HuH-7 (cell line): Measurements from ENCODE around the gene TRPM3.
"Not testable (repeated sequence)": the region's sequence is repeated elsewhere in the genome, so short reads cannot be mapped to it uniquely, and the experiment has no call there.

ENCODE experiments used
- DNase-seq: peaks from one replicate; pipeline ENCODE4 v3.0.0; 2011; ENCODE audit warnings: low spot score

The TRPM3 gene

DNA sequence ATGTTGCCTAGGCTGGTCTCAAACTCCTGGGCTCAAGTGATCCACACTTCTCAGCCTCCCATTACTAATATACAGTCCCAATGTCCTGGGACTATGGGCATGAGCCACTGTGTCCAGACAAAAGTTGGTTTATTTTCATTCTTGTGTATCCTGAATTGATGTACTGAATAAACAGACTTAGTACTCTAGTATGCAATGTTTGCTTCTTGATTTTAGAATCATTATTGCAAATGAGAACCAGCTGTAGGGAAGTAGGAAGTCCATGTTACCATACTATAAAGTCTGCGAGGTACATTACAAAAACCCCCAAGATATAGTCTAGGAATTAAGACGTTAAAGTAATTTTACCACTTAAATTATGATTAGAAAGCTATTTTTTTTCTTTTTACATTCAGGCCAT lies 372.4 kb downstream of the TRPM3 start:
- no peak for DNase-seq

DNA sequence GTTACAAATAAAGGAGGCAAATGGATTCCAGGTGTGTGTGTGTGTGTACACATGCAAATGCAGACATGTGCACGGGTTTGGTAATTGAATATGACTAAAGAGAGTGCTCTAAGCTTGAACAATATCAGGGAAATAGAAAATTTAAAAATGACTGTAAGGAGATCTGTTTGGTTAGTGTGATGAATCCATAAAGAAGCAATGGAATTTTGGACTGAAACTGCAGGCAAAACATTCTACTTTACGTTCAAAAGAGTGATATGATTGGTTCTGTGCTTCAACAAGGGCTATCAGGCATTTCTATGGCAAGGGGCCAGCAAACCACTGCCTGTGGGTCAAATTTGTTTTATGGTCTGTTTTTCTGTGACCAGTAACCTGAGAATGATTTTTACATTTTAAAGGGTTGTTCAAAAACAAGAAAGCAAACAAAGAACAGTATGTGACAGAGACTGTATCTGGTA lies 374.1 kb downstream of the TRPM3 start:
- no peak for DNase-seq

DNA sequence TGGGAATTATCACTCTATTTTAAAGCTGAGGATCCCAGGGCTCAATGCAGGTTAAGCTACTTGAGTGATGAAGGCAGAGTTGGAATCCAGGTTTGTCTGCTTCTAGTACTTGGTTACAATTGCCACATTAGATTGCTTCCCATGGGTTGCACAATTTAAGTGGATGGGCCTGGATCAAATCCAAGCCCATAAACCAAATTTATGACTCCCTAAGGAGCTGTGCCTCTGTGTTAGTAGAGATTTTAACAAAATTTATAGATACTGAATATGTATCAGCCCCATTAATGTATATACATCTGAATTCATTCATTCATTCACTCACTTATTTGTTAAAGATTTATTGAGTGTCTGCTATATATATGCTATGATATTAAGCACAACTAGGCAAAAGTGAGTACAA lies 374.7 kb downstream of the TRPM3 start:
- DNase-seq = no peak

DNA sequence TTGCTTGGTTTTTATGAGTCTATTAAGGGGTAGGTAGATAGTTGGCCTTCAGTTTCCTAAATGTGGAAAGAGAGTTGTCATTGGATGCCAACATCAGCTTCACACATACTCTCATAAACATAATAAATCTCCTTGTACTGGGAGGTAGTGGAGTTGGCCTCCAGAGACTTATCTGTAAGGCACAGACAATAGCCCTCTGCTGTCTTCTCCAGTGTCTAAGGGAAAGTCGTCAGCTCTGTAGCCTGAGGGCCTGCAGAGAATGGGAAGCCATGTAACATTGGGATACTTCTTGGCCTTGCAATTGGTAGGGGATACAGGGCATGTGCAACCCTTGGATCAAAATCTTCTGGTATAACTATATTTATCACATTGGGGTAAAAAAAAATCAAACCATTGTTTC lies 375.1 kb downstream of the TRPM3 start:
- no peak for DNase-seq

DNA sequence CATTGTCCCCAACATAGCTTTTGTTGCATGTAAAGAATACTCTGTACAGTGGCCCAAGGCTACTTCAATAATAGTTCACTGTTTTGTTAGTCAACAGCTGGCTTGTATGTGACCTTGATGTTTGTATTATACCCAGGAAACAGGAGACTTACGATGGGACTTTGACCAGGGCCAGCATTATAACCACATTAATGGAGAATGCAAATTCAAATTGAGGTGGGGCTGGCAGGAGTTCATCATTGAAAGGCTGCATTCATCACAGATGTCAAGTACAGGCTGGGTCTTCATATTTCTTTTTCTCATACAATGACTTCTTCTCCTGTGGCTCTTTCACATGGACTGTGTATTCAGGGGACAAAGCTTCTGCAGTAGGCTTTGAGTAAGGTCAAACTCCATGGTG lies 396.6 kb downstream of the TRPM3 start:
- not testable (repeated sequence) for DNase-seq

DNA sequence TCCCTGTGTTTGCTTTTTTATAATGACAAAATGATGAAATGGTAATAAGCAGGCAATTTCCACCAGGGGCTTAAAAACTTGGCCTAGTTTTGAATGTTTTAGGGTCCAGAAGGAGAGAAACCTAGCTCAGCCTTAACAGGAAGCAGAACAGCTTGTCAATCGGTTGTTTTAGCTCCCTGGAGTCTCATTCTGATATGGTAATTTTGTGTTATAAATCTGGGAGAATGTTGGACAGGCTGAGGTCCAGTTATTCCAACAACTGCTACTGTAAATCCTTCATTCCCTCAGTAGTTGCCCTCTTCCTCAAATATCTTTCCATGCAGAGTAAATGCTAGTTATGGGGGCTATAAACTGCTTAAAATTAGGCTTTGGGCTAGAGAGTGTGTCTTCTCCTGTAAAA lies 397.4 kb downstream of the TRPM3 start:
- not testable (repeated sequence) for DNase-seq

DNA sequence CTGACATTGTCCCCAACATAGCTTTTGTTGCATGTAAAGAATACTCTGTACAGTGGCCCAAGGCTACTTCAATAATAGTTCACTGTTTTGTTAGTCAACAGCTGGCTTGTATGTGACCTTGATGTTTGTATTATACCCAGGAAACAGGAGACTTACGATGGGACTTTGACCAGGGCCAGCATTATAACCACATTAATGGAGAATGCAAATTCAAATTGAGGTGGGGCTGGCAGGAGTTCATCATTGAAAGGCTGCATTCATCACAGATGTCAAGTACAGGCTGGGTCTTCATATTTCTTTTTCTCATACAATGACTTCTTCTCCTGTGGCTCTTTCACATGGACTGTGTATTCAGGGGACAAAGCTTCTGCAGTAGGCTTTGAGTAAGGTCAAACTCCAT lies 414.6 kb downstream of the TRPM3 start:
- DNase-seq = not testable (repeated sequence)

DNA sequence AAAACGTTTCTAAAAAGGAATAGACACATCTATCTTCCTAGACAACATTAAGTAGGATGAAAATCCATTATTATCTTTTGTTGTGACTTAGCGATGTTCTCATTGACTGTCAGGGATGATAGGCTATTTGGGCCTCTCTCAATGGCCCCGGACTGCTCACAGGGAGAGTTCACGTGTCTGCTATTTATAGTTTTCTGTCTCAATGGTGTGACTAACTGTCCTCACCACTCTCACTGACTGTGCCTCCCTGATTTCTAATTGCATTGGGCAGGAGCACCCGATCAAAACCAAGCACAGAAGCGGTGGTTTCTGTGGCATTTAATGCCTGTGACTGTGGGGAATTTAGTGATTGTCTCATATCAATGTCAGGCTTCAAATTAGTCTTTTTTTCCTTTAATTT lies 420.3 kb downstream of the TRPM3 start:
- no peak for DNase-seq

DNA sequence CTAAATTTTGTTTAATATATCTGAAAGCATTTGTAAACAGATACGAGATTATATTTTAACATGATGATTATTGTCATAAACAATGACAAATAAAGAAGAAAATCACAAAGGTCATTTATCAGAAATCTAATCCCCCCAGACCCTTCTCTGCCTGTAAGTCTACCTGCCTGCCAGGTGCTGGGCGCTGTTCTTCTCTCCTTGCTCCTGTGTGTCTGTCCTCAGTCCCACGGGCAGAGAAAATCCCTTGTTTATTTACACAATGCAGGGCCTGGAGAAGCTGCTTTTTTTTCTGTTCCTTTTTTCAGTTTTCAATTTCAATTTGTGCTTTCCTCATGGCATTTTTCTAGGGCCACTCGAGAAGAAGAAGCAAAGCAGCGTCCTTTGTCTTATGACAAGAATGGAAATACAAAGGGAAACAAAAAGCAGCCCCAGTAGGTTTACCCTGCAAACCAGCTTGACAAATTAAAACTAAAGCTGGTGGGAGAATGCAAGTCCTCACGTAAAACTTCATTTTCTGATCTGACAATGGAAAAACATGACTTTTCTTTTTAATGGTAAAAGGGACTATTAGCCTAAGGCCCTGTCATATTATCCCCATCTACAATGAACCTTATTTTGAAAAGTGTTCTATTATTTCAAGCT lies 424.6 kb downstream of the TRPM3 start:
- DNase-seq = no peak

DNA sequence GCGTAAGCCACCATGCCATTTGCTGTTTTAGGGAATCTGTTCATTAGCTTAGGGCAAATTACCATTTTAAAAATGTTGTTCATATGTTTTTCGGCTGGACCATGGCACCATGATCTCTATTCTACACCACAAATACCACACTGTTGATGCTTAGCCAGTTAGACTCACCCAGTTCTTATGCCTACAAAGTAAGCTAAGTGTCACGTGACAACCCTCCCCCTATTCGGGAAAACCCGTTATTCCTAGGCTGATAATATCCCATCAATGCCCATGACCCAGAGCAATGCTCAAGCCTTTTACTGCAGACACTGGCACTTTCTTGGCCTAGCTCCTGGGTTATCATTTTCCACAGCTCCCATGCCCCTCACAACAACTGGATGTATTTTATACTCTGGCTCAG lies 426.7 kb downstream of the TRPM3 start:
- no peak for DNase-seq

DNA sequence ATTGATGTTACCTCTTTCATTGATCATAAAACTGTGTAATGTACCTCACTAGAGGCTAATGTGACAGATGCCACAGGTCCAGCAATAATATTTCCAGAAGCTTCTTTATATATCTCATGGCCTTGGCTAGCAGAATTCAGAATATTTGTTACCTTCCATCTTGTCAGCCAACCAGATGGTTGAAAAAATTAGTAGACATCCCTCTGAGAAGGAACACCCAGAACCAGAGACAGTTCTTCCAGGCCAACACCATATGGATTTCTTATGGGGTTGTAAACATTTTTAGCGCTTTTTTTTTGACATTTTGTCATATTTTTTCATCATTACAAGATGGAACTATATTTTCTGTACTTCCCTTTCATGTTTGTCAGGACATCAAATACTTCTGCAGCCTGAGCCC lies 428.2 kb downstream of the TRPM3 start:
- DNase-seq = no peak

DNA sequence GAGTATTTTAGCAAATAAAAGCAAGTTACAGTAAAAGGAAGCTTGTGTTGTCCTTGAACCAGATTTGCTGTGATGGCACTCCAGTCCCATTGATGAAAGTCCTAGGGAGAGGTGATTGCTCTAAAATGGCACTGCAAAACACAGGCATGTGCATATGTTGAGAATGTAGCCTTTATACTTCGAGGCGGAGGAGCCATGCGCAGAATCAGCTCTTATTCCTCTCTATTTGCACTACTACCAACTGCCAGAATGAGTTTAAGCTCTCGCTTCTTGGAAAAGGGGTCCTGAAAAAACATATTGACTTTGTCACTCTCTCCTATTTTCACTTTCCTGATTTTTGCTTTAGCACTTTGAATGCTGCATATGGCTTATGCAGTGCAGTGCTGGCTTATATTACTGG lies 429.0 kb downstream of the TRPM3 start:
- no peak for DNase-seq

DNA sequence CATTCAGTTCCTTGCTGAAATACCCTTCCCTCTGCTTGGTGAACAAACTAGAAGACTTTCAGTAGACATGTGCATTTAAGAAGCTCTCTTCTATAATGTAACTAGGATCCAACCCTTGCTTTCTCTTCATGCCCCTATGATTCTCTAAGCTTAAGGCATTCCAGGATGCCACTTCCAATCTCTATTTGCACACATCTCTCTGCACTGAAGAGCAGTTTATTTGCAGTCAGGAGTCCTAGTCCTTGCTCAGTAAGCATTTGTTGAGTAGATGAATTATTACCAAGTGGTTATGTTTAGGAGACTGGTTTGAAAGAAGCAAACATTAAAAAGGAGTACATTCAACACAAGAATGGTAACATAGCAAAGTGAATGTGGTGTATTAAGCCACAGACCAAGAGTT lies 432.7 kb downstream of the TRPM3 start:
- DNase-seq = no peak

DNA sequence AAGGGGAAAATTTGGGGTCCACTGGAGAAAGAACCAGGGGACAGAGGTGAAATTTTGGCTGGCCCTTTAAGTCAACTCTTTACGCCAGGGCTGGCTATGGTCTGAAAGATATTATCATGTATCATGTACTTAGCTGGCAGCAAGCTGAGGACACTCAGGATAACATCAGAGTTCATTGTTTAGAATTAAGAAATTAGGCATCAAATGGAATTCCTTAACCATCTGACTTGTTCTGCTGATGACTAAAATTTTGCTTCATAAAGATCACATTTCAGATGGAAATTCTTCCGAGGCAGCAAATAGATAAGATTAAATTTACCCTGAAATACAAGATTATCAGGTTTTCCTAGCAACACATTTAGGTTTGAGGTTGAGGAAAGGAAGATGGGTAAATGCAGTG lies 437.6 kb downstream of the TRPM3 start:
- no peak for DNase-seq

DNA sequence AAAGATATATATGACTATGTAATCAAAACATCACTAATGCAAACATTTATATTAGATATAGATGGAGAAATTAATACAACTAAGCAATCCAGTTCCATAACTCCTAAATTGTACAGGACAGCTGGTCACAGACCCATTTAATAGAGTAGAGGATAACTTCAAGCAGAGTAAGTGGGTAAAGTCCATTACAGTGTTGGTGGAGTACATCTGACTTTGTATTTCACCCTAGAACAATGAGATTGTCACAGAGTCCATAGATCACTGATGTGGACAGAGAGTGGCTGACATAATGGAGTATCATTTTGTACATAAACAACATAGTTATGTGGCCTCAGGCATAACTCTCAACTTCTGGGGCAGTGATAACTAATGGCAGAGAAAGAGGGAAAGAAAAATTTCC lies 439.1 kb downstream of the TRPM3 start:
- no peak for DNase-seq

DNA sequence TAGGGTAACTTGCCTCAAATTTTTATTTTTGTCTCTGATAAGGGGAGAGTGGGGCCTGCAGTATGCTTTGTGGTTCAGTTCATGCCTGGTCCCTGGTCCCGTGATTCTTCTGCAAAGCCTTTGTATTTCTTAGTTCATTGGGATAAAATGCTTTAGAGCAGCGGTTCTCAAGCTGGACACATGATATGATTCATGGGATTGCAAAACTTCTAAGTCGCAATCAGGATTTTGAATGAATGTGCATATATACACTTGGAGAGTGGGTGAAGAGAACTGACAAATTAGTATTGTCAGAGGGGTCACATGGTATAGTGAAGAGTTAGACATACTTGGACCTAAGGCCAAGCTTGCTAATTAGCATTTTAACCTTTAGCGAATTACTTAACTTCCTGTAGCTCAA lies 441.6 kb downstream of the TRPM3 start:
- DNase-seq = no peak

DNA sequence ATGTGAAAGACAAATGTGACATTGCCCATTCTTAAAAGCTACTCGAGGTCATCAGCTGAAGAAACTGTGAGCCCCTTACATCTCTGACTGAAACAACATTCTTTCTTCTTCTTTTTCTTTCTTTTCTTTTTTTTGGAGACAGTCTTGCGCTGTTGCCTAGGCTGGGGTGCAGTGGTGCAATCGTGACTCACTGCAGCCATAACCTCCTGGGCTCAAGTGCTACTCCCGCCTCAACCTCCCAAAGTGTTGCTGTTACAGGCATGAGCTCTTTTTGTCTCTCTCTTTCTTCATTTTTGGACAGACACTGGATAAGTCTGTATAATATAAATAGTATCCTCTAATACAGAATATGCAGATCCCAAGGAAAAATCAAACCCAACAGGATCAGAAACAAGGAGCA lies 443.3 kb downstream of the TRPM3 start:
- no peak for DNase-seq

DNA sequence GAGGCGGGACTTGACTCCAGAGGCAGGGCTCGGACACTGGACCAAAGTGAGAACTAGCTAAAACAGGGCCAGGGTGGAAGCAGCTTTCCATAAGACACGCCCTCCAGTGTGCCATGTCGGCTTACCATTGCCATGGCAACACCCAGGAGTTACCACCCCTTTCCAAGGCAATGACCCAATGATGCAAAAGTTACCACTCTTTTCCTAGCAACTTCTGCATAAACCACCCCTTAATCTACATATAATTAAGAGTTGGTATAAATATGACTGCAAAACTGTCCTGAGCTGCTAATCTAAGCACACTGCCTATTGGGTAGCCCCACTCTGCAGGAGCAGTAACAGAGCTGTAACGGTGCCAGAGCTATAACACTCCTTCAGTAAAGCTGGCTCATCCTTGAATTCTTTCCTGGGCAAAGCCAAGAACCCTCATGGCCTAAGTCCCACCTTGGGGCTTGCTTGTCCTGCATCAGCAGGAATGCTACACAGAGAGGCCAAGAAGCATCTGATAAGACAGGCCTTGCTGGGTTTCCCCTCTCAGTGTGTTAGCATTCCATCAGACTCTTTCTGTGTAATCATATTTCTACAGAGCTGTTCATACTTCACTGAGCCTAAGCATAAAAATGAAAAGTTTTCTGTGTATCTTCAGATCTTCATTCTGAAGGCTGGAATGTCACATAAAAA lies 444.2 kb downstream of the TRPM3 start:
- no peak for DNase-seq

DNA sequence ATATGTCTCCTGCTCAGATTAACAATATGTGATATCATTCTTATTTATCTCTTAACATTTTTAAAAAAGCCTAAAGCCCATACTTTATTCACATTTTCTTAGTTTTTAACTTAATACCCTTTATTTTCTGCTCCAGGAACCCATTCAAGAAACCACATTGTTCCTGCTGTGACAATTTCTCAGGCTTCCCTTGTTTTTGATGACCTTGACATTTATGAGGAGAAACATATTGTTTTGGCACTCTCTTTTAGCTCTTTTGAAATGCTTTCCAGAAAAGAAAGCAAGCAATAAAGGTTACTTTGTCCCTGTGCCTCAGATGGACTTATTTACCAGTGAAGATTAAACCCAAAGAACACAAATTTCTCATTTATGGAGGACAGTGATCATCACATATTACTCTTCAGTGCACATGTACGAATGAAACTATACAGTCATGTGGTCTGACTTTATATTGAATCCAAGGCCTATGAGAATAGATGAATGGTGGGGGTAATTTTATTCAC lies 445.5 kb downstream of the TRPM3 start:
- DNase-seq = no peak

DNA sequence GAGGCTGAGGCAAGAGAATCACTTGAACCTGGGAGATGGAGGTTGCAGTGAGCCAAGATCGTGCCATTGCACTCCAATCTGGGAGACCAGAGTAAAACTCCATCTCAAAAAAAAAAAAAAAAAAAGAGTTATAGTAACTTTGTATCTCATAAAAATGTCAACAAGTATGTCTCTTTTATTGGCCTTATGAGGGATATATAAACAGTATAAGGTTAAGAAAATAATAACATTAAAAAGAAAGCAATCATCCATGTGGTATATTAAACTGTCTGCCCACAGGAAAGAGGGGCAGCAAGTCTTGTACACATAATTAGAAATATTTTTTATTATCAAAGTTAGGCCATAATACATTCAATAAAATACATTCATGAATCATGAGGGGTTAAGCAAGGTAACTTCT lies 447.6 kb downstream of the TRPM3 start:
- DNase-seq = no peak

DNA sequence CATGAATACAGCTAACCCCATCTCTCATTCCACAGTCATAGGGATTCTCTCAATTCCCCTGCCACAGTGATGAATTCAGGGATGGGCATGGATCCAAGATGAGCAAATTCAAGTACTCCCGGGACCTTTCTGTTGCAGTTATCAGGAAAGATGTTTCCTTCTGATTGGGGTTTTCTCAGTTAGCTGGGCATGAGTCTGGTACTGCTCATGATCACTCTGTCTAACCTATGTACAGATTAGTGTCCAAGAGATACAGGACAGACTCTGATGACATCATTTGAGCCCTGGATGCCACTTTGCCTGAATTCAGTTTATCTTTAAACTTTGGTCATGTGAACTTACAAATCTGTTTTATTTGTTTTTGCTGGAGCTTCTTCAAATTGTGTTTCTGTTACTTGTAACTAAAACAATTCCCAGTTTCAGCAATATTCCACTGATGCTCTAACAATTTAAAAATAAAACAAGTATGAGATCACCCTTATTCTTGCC lies 449.2 kb downstream of the TRPM3 start:
- DNase-seq = no peak

DNA sequence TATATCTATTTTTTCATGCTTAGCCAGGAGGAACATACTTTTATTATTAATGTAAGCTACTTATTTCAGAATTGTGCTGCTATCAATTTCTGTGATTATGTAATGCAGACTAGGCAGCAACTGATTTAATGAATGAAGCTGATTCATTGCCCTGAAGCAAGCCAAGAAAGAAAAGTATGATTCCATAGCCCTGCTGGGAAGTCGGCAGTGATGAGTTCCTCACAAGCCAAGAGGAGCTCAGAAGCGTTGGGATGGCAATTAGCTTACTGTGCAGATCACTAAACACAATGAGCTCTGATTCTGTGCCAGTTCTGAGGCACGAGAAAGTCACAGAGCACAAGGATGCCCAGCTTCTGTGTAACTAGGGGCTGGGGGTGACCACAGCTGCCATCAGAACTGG lies 452.7 kb downstream of the TRPM3 start:
- DNase-seq = no peak

DNA sequence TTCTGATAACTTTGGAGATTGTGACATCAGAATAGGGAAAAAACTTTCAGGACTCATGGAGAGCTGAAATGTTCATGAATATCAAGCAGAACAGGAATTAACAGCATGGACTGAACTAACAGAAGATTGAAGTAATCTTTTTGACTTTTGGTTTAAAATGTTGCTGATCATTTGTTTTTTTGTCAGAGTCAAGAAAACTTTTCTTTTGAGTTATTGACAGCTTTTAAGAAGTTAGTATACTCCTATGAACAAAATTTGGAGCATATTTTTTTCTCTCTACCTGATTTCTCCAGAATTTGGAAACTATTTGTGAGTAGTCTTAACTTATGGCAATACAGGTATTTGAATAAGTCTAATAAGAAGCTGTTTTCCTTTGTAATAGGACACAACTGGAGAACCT lies 462.7 kb downstream of the TRPM3 start:
- DNase-seq = no peak

DNA sequence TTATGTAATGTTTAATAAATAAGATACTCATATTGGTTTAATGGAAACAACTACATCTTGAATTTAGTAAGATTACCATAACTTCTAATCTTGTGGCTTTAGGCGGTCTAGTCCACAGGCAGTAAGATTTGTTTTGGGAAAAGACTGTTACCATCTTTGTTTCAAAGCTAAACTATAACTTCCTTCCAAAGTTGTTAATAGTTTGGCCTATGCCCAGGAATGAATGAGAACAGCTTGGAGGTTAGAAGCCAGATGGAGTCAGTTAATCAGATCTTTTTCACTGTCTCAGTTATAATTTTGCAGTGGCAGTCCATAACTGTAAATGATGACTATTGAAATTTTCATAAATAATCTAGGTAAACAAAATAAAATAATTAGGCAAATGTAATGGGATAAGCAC lies 465.1 kb downstream of the TRPM3 start:
- no peak for DNase-seq
